HEK293T (cell line): ENCODE results near the gene USHBP1.

Experiments used
- BHLHE40 ChIP-seq: fragments of 450-650 bp; IDR thresholded peaks from 2 replicates; pipeline ENCODE4 v1.6.1; 2016; ENCODE audit warnings: mild to moderate bottlenecking, moderate library complexity, borderline replicate concordance
- SP1 ChIP-seq: fragments of 450-650 bp; IDR thresholded peaks from 2 replicates; pipeline ENCODE4 v1.6.1; 2017

GRCh38 chr19:17286263-17286662 is 21.7 kb upstream of the USHBP1 start:
- TF ChIP-seq BHLHE40 (no peak), SP1 (no peak)
